Type B pancreatic cell (in vitro differentiated cells): Measurements from ENCODE around the gene OPN4. TPM values are rescaled to one million over a fixed set of nuclear protein-coding genes. Genes with fewer than 3 reads are reported as not detected.
A peak's percentile ranks its signal among the peaks of the same experiment; 100 is the strongest.

ENCODE experiments used
- DNase-seq: peaks from one replicate; pipeline ENCODE4 v3.0.0; 2021; ENCODE audit warnings: mixed read lengths; ENCODE audit not compliant: unreplicated experiment; ENCODE audit errors: extremely low spot score
- H3K27ac Mint-ChIP-seq: 2 replicates; pipeline ENCODE4 v1.8.0; 2021; ENCODE audit warnings: mild to moderate bottlenecking, mixed read lengths
- H3K27me3 Mint-ChIP-seq: 2 replicates; pipeline ENCODE4 v1.8.0; 2021; ENCODE audit warnings: mixed read lengths
- H3K36me3 Mint-ChIP-seq: 2 replicates; pipeline ENCODE4 v1.8.0; 2021; ENCODE audit warnings: mixed read lengths
- H3K4me1 Mint-ChIP-seq: one replicate; pipeline ENCODE4 v1.8.0; 2021; ENCODE audit warnings: mixed read lengths; ENCODE audit not compliant: unreplicated experiment
- H3K4me3 Mint-ChIP-seq: 2 replicates; pipeline ENCODE4 v1.8.0; 2021; ENCODE audit warnings: mild to moderate bottlenecking, mixed read lengths
- H3K9me3 Mint-ChIP-seq: 2 replicates; pipeline ENCODE4 v1.8.0; 2021; ENCODE audit warnings: mixed read lengths
- CTCF ChIP-seq: fragments of 200-600 bp; sonication (generic); conservative IDR thresholded peaks from 2 replicates; pipeline ENCODE4 v1.5.0; 2021; ENCODE audit warnings: antibody characterized with exemption, mild to moderate bottlenecking
- total RNA-seq: library from RNA; stranded (reverse); gene quantifications from 2 replicates; pipeline ENCODE4 v1.2.1, GENCODE V29; 2021; ENCODE audit warnings: low replicate concordance

OPN4 gene
- total RNA-seq, 1 donor from 2014 or later: not detected

- no peaks in the 10 kb centered on the region for H3K27me3 Mint-ChIP-seq
- no peak for DNase-seq
- peaks cover 11% of the 10 kb centered on the region for H3K4me1 Mint-ChIP-seq
- H3K27ac Mint-ChIP-seq: no peak overlapping the region
- H3K9me3 Mint-ChIP-seq: no peaks in the 10 kb centered on the region
- no peak for TF ChIP-seq CTCF
- no peaks in the 10 kb centered on the region for H3K36me3 Mint-ChIP-seq
- H3K4me3 Mint-ChIP-seq: no peak overlapping the region
These were observed 24.8 kb downstream of the OPN4 start for GRCh38 chr10:86678999-86679792.

GRCh38 chr10:86681047-86681446 lies 26.7 kb downstream of the OPN4 start:
- no peak for TF ChIP-seq CTCF
- Mint-ChIP-seq H3K9me3 (no peaks in the 10 kb centered on the region), H3K36me3 (no peaks in the 10 kb centered on the region), H3K27ac (no peak overlapping the region), H3K4me1 (peaks cover 18% of the 10 kb centered on the region), H3K27me3 (no peaks in the 10 kb centered on the region), H3K4me3 (no peak overlapping the region)
- no peak for DNase-seq

- no peak overlapping the region for H3K4me3 Mint-ChIP-seq
- H3K36me3 Mint-ChIP-seq: no peaks in the 10 kb centered on the region
- peak overlapping the region; percentile 12 for H3K27ac Mint-ChIP-seq
- no peak for DNase-seq
- TF ChIP-seq CTCF: no peak
- peaks cover 18% of the 10 kb centered on the region for H3K4me1 Mint-ChIP-seq
- H3K9me3 Mint-ChIP-seq: no peaks in the 10 kb centered on the region
- no peaks in the 10 kb centered on the region for H3K27me3 Mint-ChIP-seq
These were observed 27.5 kb downstream of the OPN4 start for GRCh38 chr10:86681722-86682386.

GRCh38 chr10:86682675-86683074 lies 28.3 kb downstream of the OPN4 start:
- no peak for TF ChIP-seq CTCF
- no peak for DNase-seq
- no peaks in the 10 kb centered on the region for H3K9me3 Mint-ChIP-seq
- no peak overlapping the region for H3K4me3 Mint-ChIP-seq
- H3K36me3 Mint-ChIP-seq: no peaks in the 10 kb centered on the region
- peaks cover 18% of the 10 kb centered on the region for H3K4me1 Mint-ChIP-seq
- H3K27me3 Mint-ChIP-seq: no peaks in the 10 kb centered on the region
- no peak overlapping the region for H3K27ac Mint-ChIP-seq

GRCh38 chr10:86684331-86685097 lies 30.2 kb downstream of the OPN4 start:
- Mint-ChIP-seq H3K9me3 (no peaks in the 10 kb centered on the region), H3K27ac (no peak overlapping the region), H3K27me3 (no peaks in the 10 kb centered on the region), H3K4me3 (no peak overlapping the region), H3K36me3 (no peaks in the 10 kb centered on the region), H3K4me1 (peaks cover 23% of the 10 kb centered on the region)
- TF ChIP-seq CTCF: peak; percentile 69
- DNase-seq: no peak
